NCI-H2107 treated with DMSO at 0.1 percent for 48 hours (cell line): ENCODE results near the gene RALGPS1.

ENCODE experiments used
- DNase-seq: peaks from one replicate; lab custom pipeline; 2025; ENCODE audit not compliant: unreplicated experiment; lab: John Stamatoyannopoulos, UW

Gene RALGPS1

DNA sequence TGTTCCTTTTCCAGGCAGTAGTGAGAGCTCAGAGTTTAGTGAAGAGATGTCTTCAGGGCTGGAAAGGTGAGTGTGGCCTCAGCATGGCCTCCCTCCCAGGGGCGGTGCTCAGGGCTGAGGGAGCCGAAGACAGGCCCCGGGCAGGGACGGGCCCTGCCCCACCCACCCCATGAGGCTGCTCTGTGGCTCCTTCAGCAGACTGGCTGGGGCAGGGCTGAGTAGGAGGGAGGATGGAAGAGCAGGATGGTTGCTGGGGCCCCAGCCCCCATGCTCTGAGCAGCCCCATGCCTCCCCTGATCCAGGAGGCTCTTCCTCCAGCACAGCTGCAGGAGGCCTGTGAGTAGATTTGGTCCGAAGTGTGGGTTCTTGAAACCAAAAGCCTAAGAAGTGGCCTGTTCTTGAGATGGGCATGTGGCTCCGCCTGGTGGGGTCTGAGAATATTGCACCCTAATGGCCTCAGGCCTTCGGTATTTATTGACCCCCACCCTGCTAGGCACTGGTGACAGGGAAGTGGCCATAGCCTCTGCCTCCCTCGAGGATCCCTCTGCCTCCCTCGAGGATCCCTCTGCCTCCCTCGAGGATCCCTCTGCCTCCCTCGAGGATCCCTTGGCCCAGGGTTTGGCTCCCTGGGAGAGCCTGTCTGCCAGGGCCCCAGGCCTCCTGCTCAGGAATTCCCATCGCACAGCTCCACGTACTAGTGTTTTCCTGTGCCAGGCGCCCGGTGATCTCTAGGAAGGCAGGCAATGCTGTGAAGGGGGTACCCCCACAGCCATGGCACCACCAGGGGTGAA lies 284.6 kb downstream of the RALGPS1 start:
- DNase-seq: peak; percentile 44

GRCh38 chr9:127200106-127200862 lies 285.7 kb downstream of the RALGPS1 start:
- DNase-seq: no peak

DNA sequence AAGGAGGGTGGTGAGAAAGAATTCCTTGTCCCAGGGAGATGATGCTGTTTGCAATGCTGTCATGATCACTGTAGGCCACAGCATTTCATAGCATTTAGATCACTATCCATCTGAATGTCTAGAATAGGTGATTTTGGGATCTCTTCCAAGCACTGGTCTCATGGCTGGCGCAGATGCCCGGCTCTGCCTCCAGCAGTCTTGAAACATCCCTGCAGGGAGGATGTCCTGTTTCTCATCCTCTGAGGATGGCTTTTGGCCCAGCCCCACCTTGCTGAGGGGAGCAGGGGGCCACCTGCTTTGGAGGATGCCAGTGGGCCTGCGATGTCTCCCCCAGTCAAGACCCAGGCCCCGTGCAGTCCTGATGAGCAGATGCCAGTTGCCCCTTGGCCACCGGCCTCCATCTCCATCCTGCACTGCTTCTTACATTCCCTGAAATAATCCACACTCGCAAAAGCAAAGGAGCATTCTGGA lies 286.5 kb downstream of the RALGPS1 start:
- DNase-seq: no peak

- DNase-seq: no peak
Measured at GRCh38 chr9:127201731-127202130, 287.1 kb downstream of the RALGPS1 start.

DNA sequence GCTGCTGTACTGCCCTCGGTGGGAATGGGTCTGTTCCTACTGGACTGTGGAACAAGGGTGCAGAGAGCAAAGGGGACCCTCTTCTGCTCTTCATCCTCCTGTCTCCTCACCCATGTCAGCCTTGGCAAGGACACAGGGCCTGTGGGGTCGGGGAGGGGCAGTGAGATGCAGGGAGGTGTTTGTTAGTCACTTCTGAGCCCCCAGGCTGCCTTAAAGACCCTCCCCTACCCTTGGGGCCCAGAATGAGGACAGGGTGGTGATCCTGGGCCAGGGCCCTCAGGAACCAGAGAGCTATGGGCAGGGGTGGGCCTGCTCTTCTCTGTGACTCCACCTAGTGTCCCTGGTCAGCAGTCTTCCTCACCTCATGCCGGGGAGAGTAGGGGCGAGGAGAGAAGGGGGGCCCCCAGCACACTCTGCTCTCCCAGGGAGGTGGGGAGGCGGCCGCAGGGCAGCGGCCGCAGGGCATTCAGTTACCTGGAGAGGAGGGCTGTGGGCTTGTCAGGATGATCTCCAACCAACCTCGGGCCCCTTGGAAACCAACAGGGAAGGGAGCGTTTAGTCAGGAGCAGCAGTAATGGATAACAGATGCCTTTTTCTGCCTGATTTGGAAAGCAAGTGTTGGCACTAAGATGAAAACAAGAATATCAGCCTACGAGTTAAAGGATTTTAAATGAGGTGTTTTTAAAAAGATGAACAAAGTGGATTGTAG lies 288.0 kb downstream of the RALGPS1 start:
- DNase-seq: no peak

DNA sequence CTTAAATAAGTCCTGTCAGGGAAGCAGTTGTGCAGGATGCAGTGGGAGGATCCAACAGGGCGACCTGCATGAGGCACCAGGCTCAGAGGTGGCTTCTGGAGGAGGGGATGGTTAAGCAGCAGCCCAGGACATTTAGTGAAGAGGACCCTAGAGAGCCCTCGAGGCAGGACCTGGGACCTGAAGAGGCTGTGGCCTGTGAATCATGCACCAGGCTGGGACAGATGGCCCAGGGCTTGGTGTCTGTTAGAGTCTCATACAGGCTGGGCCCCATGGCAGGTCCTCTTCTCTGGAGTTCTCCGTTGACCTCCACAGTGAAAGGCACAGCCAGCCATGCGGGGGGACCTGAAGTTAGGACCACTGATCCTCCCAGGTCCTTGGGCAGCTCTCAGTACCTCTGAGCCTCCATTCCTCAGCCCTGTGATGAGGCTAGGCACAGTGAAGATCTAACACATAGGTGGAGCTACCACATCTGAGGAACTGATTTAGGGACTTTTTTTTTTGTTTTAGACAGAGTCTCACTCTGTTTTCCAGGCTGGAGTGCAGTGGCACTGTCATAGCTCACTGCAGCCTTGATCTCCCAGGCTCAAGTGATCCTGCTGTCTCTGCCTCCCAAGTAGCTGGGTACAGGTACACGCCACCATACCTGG lies 289.2 kb downstream of the RALGPS1 start:
- no peak for DNase-seq

DNA sequence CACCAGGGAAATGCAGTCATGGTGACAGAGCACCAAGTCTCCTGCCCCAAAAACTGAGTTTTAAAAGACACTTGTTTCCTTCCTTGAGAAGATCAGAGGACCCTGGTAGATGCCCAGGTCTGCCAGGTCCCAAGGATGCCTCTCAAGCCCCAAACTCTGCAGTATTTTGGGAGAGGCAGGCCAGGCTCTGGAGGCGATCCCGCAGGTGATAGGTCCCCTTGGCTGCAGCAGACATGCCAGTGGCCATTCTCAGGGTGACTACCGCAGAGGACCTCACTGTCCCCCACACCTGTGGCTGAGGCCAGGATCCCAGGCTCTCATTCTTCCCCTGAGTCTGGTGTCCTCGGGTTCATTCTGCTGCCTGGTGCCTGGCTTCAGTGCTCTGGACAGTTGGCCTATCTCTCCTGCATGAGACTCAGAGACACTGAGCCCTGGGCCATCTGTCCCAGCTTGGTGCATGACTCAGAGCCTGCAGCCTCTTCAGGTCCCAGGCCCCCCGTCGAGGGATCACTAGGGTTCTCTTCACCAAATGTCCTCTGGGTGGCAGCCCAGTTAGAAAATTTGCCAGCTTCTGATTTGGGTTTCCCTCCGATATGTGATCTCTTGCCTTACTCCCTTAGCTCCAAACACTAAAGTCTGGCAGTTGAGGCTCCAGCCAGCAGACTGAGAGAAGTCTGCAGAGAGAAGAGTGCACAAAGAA lies 290.3 kb downstream of the RALGPS1 start:
- DNase-seq: peak; percentile 57

DNA sequence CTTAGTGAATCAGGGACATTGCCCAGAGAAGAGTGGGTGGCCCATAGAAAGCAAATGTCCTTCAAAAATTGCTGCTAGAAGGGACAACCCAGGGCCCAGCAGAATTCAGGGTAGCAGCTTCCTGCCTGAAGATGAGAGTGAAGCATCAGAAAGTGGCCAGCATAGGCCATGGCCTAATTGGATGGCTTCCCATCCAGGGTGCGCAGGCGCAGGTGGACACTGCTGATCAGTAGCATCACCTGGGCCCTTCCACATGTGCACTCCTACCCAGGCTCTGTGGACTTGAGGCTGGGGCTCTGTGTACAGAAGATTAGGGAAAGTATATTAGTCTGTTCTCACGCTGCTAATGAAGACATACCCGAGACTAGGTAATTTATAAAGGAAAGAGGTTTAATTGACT lies 291.4 kb downstream of the RALGPS1 start:
- DNase-seq: no peak

DNA sequence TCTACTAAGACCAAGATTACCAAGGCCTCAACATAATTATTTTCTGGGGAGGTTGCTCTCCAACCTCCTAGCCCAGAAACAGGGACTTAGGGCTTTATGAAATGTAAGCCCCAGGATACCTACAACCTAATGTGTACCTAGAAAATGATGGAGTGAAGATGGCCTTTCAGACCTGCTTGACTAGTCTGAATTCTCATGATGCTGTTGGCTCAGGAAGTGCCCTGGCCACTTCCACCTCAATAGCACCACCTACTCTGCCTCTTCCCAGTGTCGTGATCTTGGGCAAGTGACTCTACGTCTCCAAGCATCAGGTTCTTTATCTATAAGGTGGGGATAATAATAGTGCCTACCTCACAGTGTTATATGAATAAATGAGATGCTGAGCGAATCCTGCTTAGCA lies 292.1 kb downstream of the RALGPS1 start:
- DNase-seq: no peak

DNA sequence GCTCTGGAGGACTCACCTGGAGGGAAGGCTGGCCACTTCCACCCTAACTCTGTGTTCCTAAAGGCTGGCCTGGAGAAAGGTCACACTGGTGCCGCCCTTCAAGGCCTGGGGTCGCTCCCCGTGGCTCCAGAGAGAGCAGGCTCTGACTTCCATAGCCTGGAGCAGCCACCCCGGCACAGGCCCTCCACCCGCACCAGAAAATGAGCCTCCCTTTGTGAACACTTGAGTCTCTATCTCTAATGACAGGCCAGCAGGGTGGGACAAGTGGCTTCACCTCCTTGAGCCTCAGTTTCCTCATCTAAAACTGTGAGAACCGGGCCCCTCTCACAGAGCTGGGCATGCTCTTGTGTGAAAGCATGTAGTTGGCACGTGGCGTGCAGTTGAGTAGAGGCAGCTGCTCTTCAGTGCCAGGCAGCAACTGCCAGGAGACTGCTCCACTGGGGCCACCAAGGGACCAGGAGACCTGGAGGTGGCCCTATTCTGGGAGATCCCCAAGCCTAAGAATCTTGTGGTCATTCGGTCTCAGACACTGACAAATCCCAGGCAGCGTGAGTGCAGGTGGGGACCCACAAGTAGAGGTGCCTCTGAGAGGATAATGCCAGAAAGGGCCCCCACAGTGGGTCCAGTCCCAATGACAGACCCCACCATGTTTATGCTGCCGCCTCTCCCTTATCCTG lies 293.3 kb downstream of the RALGPS1 start:
- DNase-seq: no peak

- no peak for DNase-seq
Measured at GRCh38 chr9:127208416-127208815, 293.8 kb downstream of the RALGPS1 start.

DNA sequence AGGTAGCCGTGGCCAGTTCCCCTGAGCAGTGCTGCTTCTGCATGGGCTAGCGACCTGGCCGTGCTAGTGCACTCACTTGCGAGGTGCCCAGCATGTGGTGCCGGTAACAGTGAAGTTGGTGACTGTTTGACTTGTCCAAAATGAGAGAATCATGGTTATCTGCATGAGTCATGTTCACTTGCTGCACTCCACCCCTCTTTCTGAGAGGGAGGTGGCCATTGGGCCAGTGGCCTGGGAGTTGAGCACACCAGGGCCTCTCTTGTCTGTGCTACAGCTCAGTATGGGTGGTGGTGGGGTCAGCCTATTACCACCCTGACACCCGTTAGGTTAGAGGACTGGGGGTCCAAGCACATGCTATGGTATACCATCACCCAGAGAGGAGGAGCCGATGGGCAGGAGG lies 294.6 kb downstream of the RALGPS1 start:
- no peak for DNase-seq

GRCh38 chr9:127209948-127210640 lies 295.5 kb downstream of the RALGPS1 start:
- no peak for DNase-seq

DNA sequence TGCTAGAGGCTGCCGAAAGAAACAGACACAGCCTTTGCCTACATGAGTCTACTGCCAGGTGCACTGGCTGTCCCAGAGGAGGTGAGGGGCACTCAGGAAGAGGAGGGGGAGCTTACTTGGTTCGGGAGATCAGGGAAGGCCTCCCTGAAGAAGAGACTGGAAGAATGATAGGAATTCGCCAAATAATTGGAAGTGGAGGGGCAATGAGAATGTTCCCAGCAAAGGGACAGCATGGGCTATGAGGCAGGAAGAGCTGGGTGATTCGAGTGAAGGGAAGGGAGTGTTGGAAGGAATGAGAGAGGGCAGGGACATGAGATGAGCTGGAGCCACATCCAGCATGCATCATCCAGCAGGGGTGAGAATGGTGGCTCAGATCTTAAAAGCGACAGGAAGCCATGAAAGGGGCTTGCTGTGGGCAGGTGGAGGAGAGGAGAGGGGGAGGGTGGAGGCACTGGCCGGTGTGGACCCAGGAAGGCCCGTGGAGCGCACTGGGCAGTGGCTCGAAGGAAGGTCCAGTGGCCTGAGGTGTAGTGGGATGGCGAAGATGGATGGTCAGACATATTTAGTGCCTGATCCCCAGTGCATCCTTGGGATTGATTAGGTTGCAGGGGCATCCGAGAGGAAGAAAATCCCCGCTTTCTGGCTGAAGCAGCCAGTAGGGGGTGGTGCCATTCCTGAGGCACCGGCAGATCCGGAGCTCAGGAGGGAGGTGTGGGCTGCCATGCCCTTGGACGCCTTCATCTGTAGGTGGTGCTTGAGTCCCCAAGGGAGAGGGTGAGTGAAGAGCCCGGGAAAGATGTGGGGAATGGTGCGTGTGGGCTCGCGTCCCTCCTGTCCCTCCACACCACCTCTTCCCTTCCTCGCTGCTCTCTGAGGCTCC lies 296.5 kb downstream of the RALGPS1 start:
- no peak for DNase-seq

- no peak for DNase-seq
Measured at GRCh38 chr9:127211983-127212382, 297.4 kb downstream of the RALGPS1 start.

GRCh38 chr9:127212453-127212852 lies 297.9 kb downstream of the RALGPS1 start:
- no peak for DNase-seq

GRCh38 chr9:127213859-127214258 lies 299.3 kb downstream of the RALGPS1 start:
- DNase-seq: no peak
